Panc1 (cell line): Measurements from ENCODE around the gene KNSTRN. TPM values are rescaled to one million over a fixed set of nuclear protein-coding genes. Genes with fewer than 3 reads are reported as not detected.
A peak's percentile ranks its signal among the peaks of the same experiment; 100 is the strongest.

ENCODE experiments used
- ATAC-seq: fragments of 200-7000 bp; cut with Tn5 transposase; 2 replicates; pipeline ENCODE4 v1.9.1; 2020; ENCODE audit warnings: mild to moderate bottlenecking, moderate library complexity
- BruUV-seq: library from RNA; stranded (reverse); fragments of 400-500 nt; replicated peaks from 2 replicates; lab custom pipeline; 2021; lab: Mats Ljungman, UMichigan
- CTCF ChIA-PET: fragments of 300-600 bp; sonication (Branson Sonifier 250); formaldehyde crosslinking; loops from one replicate; lab custom pipeline; 2022; ENCODE audit warnings: antibody characterized with exemption; lab: Charles Lee
- POLR2A ChIA-PET: fragments of 300-600 bp; sonication (Branson Sonifier 250); formaldehyde crosslinking; loops from one replicate; lab custom pipeline; 2022; ENCODE audit warnings: antibody characterized with exemption; lab: Charles Lee
- DNase-seq: peaks from one replicate; pipeline ENCODE4 v3.0.0-alpha.2; 2010; ENCODE audit warnings: low read depth, low spot score
- H3K27ac ChIP-seq: 2 replicates; pipeline ENCODE4 v1.5.1; 2011; ENCODE audit warnings: mild to moderate bottlenecking, low read length, inconsistent platforms
- H3K27me3 ChIP-seq: fragments of 200-500 bp; sonication (Bioruptor generic); 2 replicates; pipeline ENCODE4 v1.6.0; 2014; ENCODE audit warnings: low read length, inconsistent platforms; ENCODE audit not compliant: control insufficient read depth, insufficient read depth
- H3K36me3 ChIP-seq: fragments of 200-500 bp; sonication (Bioruptor generic); 2 replicates; pipeline ENCODE4 v1.5.1; 2014; ENCODE audit warnings: inconsistent platforms, mild to moderate bottlenecking, low read length, moderate library complexity; ENCODE audit not compliant: control insufficient read depth, insufficient read depth
- H3K4me1 ChIP-seq: 2 replicates; pipeline ENCODE4 v1.5.1; 2011; ENCODE audit warnings: inconsistent platforms, mild to moderate bottlenecking, low read length, moderate library complexity; ENCODE audit not compliant: control insufficient read depth, insufficient read depth
- H3K4me3 ChIP-seq, 2 experiments: 2 replicates each; pipeline ENCODE4 v1.5.1; 2011 to 2012; ENCODE audit warnings: low read depth in 2 of 2, low read length in 2 of 2, mild to moderate bottlenecking in 2 of 2, inconsistent platforms in 1 of 2, moderate library complexity in 1 of 2
- H3K9me3 ChIP-seq: fragments of 200-500 bp; sonication (Bioruptor generic); 2 replicates; pipeline ENCODE4 v1.5.1; 2014; ENCODE audit warnings: low read depth, mild to moderate bottlenecking, inconsistent platforms, low read length, moderate library complexity; ENCODE audit not compliant: control insufficient read depth, insufficient read depth
- POLR2AphosphoS5 ChIP-seq: IDR thresholded peaks from 2 replicates; pipeline ENCODE4 v1.6.1; 2012; ENCODE audit warnings: mild to moderate bottlenecking, low read depth, low read length, moderate library complexity
- SIN3A ChIP-seq: IDR thresholded peaks from 2 replicates; pipeline ENCODE4 v1.6.1; 2012; ENCODE audit warnings: low read depth, mild to moderate bottlenecking, low read length, moderate library complexity, borderline replicate concordance; ENCODE audit not compliant: insufficient read depth
- TCF7L2 ChIP-seq: IDR thresholded peaks from 2 replicates; pipeline ENCODE4 v1.6.1; 2011; ENCODE audit warnings: mild to moderate bottlenecking, low read depth, low read length, inconsistent platforms
- in situ Hi-C: cut with HindIII; loops from 2 replicates; pipeline ENCODE4 v1.10.0; 2016; ENCODE audit warnings: low sequenced_read_pairs, low pct_unique_long_range_greater_than_20kb
- intact Hi-C: fragments of 100-400 bp; cut with micrococcal nuclease; formaldehyde crosslinking; loops from one replicate; pipeline ENCODE4 v1.10.0; 2022; ENCODE audit not compliant: unreplicated experiment
- total RNA-seq: library from RNA; stranded (reverse); gene quantifications from one replicate; pipeline ENCODE4 v1.2.1, GENCODE V29; 2021; ENCODE audit not compliant: unreplicated experiment
- TF ChIP-seq, protein P1 (sequence below): fragments of 450-650 bp; IDR thresholded peaks from 2 replicates; pipeline ENCODE4 v1.5.1; 2017; ENCODE audit warnings: mild to moderate bottlenecking
- TF ChIP-seq, protein P2 (sequence below), 2 experiments: IDR thresholded peaks; 2 replicates each; pipeline ENCODE4 v1.6.1; 2011 to 2012; ENCODE audit warnings: low read depth in 2 of 2, control low read depth in 1 of 2, low read length in 1 of 2, mild to moderate bottlenecking in 1 of 2, moderate library complexity in 1 of 2; ENCODE audit not compliant: insufficient read depth in 1 of 2

KNSTRN gene
- total RNA-seq, 1 experiment from 2014 or later = 74.6 TPM

DNA sequence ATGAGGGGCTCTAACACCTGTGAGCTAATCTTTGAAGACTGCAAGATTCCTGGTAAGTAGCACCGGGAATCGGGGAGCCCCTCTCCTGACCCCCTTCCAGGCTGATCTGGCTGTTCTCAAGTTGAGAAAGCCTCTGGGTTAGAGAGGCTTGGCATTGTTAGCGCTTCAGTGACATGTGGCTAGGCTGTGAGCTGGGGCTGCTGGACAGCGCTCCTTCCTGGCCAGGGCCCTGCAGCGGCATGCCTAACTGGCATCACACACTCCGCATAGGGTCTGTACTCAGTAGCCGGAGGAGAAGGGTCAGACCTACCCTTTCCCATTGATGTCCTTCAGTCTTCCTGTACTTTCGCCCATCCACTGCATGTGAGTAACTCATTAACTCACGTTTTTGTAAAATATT lies 30.5 kb downstream of the KNSTRN start:
- no peak for ATAC-seq
- no peak for TF ChIP-seq POLR2AphosphoS5
- TF ChIP-seq, protein P1, sequence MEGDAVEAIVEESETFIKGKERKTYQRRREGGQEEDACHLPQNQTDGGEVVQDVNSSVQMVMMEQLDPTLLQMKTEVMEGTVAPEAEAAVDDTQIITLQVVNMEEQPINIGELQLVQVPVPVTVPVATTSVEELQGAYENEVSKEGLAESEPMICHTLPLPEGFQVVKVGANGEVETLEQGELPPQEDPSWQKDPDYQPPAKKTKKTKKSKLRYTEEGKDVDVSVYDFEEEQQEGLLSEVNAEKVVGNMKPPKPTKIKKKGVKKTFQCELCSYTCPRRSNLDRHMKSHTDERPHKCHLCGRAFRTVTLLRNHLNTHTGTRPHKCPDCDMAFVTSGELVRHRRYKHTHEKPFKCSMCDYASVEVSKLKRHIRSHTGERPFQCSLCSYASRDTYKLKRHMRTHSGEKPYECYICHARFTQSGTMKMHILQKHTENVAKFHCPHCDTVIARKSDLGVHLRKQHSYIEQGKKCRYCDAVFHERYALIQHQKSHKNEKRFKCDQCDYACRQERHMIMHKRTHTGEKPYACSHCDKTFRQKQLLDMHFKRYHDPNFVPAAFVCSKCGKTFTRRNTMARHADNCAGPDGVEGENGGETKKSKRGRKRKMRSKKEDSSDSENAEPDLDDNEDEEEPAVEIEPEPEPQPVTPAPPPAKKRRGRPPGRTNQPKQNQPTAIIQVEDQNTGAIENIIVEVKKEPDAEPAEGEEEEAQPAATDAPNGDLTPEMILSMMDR = no peak
- no peak for TF ChIP-seq SIN3A
- no peak for TF ChIP-seq TCF7L2
- TF ChIP-seq, protein P2, sequence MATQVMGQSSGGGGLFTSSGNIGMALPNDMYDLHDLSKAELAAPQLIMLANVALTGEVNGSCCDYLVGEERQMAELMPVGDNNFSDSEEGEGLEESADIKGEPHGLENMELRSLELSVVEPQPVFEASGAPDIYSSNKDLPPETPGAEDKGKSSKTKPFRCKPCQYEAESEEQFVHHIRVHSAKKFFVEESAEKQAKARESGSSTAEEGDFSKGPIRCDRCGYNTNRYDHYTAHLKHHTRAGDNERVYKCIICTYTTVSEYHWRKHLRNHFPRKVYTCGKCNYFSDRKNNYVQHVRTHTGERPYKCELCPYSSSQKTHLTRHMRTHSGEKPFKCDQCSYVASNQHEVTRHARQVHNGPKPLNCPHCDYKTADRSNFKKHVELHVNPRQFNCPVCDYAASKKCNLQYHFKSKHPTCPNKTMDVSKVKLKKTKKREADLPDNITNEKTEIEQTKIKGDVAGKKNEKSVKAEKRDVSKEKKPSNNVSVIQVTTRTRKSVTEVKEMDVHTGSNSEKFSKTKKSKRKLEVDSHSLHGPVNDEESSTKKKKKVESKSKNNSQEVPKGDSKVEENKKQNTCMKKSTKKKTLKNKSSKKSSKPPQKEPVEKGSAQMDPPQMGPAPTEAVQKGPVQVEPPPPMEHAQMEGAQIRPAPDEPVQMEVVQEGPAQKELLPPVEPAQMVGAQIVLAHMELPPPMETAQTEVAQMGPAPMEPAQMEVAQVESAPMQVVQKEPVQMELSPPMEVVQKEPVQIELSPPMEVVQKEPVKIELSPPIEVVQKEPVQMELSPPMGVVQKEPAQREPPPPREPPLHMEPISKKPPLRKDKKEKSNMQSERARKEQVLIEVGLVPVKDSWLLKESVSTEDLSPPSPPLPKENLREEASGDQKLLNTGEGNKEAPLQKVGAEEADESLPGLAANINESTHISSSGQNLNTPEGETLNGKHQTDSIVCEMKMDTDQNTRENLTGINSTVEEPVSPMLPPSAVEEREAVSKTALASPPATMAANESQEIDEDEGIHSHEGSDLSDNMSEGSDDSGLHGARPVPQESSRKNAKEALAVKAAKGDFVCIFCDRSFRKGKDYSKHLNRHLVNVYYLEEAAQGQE (IDR thresholded peaks at IDR 0.05; ENCODE audit: insufficient read depth in 1 of 2, low read depth in 2 of 2, low read length in 1 of 2) = peak; percentile 54 to 71; a peak in 2 of 4 replicates
- peaks cover 15% of the 10 kb centered on the region for H3K36me3 ChIP-seq
- ChIA-PET POLR2A (no interaction called here), CTCF (no interaction called here)
- intact Hi-C loops = no loop called here
- H3K27me3 ChIP-seq = no peaks in the 10 kb centered on the region
- H3K9me3 ChIP-seq = no peaks in the 10 kb centered on the region
- DNase-seq = no peak
- BruUV-seq = no TSS peak
- in situ Hi-C loops = no loop called here
- no peaks in the 10 kb centered on the region for H3K4me1 ChIP-seq
- no peak overlapping the region for H3K27ac ChIP-seq
- no peak overlapping the region for H3K4me3 ChIP-seq

DNA sequence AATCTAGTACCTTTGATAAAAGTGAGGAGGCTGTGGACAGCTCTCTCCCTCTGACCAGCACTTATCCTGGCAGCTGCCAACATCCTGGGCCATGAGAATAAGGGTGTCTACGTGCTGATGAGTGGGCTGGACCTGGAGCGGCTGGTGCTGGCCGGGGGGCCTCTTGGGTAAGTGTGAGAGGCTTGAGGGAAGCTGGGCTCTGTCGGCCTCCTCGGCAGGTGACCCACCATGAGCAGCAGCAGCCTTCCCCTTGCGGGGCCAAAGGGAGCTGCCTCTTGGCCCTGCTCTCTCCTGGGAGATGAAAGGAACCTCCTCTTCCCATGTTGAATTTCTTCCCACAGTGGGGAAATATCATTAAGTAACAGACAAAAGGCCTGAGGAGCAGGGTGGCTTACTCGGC lies 32.3 kb downstream of the KNSTRN start:
- no peaks in the 10 kb centered on the region for H3K27me3 ChIP-seq
- DNase-seq (no peak), ATAC-seq (no peak)
- ChIA-PET POLR2A (no interaction called here), CTCF (no interaction called here)
- no peaks in the 10 kb centered on the region for H3K9me3 ChIP-seq
- in situ Hi-C loops = no loop called here
- H3K27ac ChIP-seq = no peak overlapping the region
- no peaks in the 10 kb centered on the region for H3K4me1 ChIP-seq
- BruUV-seq = no TSS peak
- intact Hi-C loops = no loop called here
- TF ChIP-seq SIN3A = no peak
- TF ChIP-seq, protein P1 = no peak
- H3K4me3 ChIP-seq = no peak overlapping the region
- H3K36me3 ChIP-seq = peaks cover 15% of the 10 kb centered on the region
